ENCODE measurements around the gene LINS1. TPM values are rescaled to one million over a fixed set of nuclear protein-coding genes. Genes with fewer than 3 reads are reported as not detected.

Gene LINS1
- polyA plus RNA-seq, 4 donors: 19.7 to 27.4 (median 23.0) TPM

Other genes with a start within 250 kb of the LINS1 start
- under 1 TPM; 0.04 to 0.09 (median 0.07) TPM for gene CERS3, start 73.2 kb downstream of the LINS1 start, polyA plus RNA-seq (ENCODE audit: insufficient read length in 4 of 4)
- gene ASB7, start 405 bp upstream of the LINS1 start, polyA plus RNA-seq (ENCODE audit: insufficient read length in 4 of 4): 10 to 100 TPM; 14.3 to 18.4 (median 17.9) TPM